Stimulated activated CD4-positive, alpha-beta T cell treated with anti-CD3 and anti-CD28 coated beads, TNF-alpha, amount 100 ng/mL, for 48 hours (primary cell): Measurements from ENCODE around the gene FOXO3.
"Not testable (repeated sequence)": the region's sequence is repeated elsewhere in the genome, so short reads cannot be mapped to it uniquely, and the experiment has no call there.

Source experiments
- DNase-seq, 3 donors: peaks; one replicate each; pipeline ENCODE4 v3.0.0-alpha.2; 2020; ENCODE audit warnings: low read depth in 3 of 3

FOXO3 gene

DNA sequence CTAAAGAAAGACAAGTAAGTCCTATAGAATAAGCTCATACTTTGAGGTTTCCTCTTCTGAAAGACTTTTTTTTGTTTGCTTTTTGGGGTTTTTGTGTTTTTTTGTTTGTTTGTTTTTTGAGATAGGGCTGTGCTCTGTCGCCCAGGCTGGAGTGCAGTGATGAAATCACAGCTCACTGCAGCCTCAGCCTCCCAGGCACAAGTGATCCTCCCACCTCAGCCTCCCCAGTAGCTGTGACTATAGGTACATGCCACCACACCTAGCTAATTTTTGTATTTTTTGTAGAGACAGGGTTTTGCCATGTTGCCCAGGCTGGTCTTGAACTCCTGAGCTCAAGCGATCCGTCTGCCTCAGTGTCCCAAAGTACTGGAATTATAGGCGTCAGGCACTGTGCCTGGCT, 98.1 kb downstream of the FOXO3 start:
- DNase-seq = not testable (repeated sequence)

DNA sequence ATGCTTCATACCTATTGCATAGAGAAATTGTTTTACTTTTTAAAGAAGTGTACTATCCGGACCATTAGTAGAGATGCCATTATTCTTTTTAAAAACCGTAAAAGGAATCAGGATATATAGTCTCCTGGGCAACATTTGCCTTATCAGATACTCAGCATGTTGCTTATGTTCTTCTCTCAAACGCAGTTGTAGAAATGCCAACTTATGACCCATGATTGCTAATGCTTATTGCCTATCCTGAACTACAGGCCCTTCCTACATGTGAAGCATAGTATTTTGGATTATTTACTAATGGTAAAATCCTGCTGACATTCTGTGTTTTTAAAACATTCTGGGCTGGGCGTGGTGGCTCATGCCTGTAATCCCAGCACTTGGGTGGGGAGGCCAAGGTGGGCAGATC, 99.5 kb downstream of the FOXO3 start:
- DNase-seq = no peak

GRCh38 chr6:108661430-108661829, 100.7 kb downstream of the FOXO3 start:
- no peak for DNase-seq

DNA sequence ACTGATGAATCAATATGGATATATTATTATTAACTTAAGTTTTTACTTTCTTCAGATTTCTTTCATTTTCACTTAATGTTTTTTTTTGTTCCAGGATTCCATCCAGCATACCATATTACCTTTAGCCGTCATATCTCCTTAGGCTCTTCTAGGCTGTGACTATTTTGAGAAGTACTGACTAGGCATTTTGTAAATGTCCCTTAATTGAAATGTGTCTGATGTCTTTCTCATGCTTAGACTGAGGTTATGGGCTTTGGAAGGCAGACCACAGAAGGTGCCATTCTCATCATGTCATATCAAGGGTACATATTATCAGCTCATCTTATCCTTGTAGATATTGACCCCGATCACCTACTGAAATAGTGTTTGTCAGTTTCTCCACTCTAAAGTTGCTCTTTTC, 101.3 kb downstream of the FOXO3 start:
- DNase-seq = no peak

- DNase-seq = no peak
Observed at GRCh38 chr6:108662702-108663101, 102.0 kb downstream of the FOXO3 start.

- DNase-seq = not testable (repeated sequence)
Observed at GRCh38 chr6:108663494-108664064, 102.9 kb downstream of the FOXO3 start.

DNA sequence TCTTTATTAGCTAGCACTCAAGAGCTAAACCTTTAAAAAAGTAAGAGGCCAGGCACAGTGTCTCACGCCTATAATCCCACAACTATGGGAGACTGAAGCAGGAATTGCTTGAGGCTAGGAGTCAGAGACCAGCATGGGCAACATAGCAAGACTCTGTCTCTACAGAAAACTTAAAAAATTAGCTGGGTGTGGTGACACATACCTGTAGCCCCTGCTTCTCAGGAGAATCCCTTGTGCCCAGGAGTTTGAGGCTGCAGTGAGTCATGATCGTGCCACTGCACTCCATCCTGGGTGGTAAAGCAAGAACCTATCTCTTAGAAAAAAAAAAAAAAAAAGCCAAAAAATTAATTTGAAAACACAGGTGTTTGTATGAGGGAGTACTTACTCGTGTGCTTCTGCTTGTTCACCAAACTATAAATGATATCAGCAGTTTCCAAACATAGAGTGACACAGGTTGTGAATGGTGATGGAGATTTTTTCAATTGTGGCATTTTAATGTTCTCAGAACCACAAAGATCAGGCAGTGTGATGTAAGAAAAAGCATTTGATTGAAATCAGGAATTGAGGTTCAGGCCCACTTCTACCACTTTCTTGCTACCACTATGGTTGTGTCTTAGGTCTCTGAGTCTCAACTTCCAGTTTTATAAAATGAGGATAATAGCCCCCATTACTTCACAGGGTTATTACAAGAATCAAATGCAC, 104.9 kb downstream of the FOXO3 start:
- DNase-seq = peak in 1 of 3 donors; percentile 2

- no peak for DNase-seq
Observed at GRCh38 chr6:108666656-108667260, 106.0 kb downstream of the FOXO3 start.

- DNase-seq = no peak
Observed at GRCh38 chr6:108667993-108668392, 107.3 kb downstream of the FOXO3 start.

GRCh38 chr6:108669673-108670072, 109.0 kb downstream of the FOXO3 start:
- no peak for DNase-seq

- no peak for DNase-seq
Observed at GRCh38 chr6:108671175-108671574, 110.5 kb downstream of the FOXO3 start.

DNA sequence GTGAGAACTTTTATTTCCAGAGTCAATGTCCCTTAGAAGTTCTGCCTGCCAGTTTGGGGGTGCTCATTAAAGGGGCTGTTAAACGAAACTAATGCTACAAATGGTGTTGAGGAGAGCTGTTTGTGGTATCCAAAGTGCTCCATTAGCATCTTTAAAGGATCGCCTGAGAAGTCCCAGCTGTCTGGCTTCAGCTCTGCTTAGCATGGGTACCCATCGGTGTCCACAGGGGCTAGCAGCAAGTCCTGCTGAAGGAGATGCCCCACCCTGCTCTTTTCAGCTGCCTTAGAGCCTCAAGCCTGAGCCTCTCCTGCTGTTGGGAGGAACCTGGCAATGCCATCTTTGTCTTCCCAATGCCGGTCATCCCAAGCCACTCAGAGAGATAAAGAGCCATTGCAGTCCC, 111.1 kb downstream of the FOXO3 start:
- no peak for DNase-seq

DNA sequence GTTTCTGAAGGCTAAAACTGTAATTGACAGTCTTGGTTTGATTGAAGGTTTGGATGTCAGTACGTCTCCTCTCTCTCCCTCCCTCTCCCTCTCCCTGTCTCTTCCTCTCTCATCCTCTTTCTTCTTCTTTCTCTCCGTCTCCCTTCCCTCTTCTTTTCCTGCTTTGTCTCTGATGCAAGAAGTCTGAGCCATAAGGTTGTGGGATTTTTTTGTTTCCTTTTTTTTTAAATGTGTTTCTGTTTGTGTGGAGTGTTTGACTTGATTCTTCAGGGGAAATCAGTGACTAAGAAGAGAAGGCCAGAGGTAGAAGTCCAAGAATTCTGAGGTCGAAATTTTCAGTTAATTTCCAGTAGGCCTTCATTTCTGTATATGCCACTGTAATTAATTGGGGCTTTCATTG, 111.9 kb downstream of the FOXO3 start:
- DNase-seq = no peak

DNA sequence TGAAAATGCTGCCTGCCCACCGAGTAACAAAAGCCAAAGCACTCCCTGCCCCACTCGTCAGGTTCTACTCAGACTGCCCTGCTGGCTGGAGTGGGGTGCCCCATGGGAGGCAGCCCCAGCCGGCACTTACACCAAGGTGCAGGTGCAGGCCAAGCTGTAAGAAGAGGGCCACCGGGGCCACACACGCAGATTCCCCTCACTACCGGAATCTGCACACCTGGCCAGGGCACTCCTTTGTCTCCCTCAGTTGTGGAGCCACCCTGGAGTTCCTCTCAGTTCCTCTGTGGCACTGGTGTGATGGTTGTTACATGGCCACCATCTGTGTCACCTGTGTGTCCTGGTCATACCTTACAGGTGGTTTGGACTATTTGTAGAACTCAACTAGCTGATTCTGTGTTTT, 112.4 kb downstream of the FOXO3 start:
- DNase-seq = no peak

GRCh38 chr6:108673602-108674001, 112.9 kb downstream of the FOXO3 start:
- DNase-seq = no peak

DNA sequence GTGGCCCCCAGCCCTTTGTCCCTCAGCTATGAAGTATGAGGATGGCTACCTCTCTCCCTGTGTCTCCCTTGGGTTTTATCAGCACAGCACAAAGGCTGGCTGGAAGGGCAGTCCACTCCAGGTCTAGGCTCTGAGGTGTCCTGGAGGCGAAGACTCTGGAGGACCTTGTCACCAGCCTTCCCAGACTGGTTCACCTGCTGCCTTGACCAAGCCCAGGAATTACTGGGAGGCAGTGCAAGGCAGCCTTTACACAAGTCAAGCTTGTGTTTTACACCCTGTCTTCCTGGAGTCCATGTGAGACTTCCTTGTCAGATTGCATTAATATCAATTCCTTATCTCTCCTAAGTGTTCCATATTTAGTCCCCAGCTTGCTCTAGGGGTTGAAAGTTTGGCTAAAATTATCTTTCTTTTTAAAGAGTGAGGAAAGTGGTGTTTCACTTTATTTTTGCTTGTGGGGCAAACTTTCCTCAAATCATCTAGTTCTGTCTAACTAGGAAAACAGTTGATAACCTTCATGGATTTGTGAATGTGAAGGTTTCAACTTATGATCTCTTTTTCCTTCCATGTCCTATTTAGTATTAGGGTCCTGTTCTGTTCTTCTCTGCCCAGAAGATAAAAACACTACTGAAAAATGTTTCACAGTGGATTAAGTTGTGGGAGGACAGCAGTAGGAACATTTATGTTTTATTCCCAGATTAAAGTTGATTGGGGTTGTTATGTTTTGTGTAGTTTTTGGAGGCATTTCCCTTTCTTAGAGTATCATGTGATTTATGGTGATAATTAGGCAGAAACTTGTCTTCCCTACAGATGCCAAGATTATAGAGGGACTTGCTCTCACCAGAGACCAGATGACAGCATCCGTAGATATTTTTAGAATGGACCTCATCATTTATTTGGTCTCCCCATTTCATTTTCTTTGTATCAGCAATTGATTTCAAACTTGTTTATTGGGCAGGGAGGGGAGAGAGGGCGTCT, 114.8 kb downstream of the FOXO3 start:
- DNase-seq = no peak

DNA sequence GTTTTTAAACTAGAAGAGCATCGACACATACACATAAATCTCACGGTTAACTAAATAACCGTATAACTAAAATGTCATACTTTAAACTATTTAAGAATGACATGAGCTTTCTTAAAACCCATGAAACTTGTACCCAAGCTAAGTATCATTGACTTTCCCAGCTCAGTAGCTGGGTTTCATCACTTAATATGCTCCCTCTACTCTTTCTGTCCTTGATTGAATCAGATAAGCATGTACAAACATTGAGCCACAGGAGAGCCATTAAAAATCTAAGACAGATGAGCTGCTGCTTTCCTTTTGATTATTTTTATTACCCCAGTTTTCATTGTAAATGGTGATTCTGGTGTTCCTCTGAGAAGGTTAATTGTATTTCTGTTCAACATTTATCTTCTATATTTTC, 115.8 kb downstream of the FOXO3 start:
- no peak for DNase-seq

DNA sequence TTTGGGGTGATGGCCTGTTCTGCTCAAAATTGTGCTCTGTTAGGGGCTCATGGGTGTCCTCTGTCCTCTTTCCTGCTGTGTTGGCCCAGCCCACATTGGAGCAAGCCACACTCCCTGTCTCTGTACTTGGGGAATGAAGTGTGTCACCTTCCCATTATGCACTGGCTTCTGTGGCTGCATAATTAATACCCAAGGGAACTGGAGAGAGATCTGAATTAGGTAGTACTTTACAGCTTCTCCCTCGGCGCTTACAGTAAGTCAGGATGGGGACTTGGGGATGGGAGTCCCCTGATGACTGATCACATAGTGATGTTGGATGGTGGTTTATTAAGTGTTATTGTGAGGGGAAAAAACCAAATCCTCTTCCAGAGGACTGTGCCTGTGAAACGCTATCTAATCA, 116.6 kb downstream of the FOXO3 start:
- DNase-seq = no peak

GRCh38 chr6:108677894-108678293, 117.2 kb downstream of the FOXO3 start:
- DNase-seq = no peak

DNA sequence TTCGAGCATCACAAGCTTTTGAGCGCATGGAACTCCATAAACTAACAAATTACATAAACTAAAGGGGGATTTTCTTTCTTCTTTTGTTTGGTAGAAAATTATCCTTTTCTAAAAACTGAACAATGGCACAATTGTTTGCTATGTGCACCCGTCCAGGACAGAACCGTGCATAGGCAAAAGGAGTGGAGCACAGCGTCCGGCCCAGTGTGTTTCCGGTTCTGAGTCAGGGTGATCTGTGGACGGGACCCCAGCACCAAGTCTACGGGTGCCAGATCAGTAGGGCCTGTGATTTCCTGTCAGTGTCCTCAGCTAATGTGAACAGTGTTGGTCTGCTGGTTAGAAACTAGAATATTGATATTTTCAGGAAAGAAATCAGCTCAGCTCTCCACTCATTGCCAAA, 119.6 kb downstream of the FOXO3 start:
- DNase-seq = not testable (repeated sequence)

- not testable (repeated sequence) for DNase-seq
Observed at GRCh38 chr6:108681721-108682120, 121.0 kb downstream of the FOXO3 start.
